PC-9 (cell line): ENCODE measurements around the gene TMEM30A.

ENCODE experiments used
- EZH2 ChIP-seq: fragments of 200-600 bp; sonication (generic); IDR thresholded peaks from 2 replicates; pipeline ENCODE4 v1.8.0; 2017; ENCODE audit warnings: antibody characterized with exemption, low read depth
- TF ChIP-seq, protein P1 (sequence below): fragments of 200-600 bp; sonication (generic); conservative IDR thresholded peaks from 2 replicates; pipeline ENCODE4 v1.6.1; 2017; ENCODE audit warnings: mixed run types, antibody characterized with exemption, mild to moderate bottlenecking, moderate library complexity

DNA sequence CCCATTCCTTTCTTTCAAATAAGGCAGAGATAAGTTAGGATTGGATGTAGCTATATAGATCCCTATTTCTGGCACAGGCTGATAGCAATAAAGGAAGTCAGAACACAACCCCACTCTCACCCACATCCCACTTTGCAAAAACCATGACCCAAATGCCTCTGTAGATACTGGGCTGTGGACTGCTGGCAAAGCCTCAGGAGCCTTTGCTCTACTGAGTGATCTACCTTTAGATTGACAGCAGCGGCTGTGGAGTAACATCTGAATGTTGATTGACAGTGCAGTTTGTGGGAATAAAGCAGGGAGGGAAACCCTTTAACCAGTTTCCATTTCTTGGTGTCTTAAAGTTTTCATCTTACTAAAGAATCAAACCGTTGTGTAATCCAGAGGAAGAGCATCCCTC is 6.7 kb upstream of the TMEM30A start:
- TF ChIP-seq, protein P1, sequence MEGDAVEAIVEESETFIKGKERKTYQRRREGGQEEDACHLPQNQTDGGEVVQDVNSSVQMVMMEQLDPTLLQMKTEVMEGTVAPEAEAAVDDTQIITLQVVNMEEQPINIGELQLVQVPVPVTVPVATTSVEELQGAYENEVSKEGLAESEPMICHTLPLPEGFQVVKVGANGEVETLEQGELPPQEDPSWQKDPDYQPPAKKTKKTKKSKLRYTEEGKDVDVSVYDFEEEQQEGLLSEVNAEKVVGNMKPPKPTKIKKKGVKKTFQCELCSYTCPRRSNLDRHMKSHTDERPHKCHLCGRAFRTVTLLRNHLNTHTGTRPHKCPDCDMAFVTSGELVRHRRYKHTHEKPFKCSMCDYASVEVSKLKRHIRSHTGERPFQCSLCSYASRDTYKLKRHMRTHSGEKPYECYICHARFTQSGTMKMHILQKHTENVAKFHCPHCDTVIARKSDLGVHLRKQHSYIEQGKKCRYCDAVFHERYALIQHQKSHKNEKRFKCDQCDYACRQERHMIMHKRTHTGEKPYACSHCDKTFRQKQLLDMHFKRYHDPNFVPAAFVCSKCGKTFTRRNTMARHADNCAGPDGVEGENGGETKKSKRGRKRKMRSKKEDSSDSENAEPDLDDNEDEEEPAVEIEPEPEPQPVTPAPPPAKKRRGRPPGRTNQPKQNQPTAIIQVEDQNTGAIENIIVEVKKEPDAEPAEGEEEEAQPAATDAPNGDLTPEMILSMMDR, result no peak
- no peak for TF ChIP-seq EZH2
